NCI-H187 treated with DMSO at 0.1 percent for 48 hours (cell line): Measurements from ENCODE around the gene SCAI.
"Not testable (repeated sequence)": the region's sequence is repeated elsewhere in the genome, so short reads cannot be mapped to it uniquely, and the experiment has no call there.

ENCODE experiments used
- DNase-seq: peaks from one replicate; lab custom pipeline; 2025; lab: John Stamatoyannopoulos, UW

SCAI gene

DNA sequence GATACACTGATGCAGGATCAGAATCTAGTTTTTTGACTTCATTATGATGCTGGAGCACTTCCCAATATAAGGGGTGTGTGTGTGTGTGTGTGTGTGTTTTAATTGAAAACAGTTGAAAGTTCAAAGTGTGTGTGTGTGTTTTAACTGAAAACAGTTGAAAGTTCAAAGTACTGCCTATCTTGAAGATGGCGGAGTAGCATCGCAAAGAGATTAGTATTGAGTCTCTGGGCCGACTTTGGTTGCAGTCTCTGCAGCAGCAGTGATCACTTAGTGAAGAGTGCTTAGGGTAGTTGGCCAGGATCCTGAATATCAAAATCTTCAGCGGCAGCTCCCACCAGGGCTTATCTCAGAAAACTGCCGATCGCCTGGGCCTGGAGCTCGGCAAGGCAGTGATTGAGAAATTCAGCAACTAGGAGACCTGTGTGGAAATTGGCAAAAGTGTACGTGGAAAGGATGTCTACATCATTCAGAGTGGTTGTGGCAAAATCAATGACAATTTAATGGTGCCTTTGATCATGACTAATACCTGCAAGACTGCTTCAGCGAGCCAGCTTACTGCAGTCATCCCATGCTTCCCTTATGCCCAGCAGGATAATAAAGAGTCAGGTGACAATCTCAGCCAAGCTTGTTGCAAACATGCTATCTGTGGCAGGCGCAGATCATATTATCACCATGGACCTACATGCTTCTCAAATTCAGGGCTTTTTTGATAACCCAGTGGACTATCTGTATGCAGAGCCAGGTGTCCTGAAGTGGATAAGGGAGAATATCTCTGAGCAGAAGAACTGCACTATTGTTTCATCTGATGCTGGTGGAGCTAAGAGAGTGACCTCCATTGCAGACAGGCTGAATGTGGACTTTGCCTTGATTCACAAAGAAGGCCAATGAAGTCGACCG lies 7.3 kb upstream of the SCAI start:
- no peak for DNase-seq

- no peak for DNase-seq
These were observed 4.1 kb upstream of the SCAI start for GRCh38 chr9:125147401-125147951.

- DNase-seq, result no peak
These were observed 2.9 kb upstream of the SCAI start for GRCh38 chr9:125146247-125146646.

DNA sequence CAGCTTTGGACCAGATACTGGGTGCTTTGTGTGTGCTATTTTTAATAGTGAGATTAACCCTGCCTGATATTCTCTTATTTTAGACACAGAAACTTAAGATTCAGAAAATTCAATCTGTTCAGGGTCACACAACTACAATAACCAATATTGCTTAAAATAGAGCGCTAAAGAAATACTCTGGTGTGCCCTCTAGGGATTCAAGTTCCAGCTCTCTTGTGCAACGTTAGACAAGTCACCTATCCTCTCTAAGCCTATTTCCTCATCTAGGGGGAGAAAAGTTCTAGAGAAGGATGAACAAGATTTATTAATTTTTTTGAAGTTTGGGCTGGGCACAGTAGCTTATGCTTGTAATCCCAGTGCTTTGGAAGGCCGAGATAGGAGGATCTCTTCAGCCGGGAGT lies 2.1 kb upstream of the SCAI start:
- no peak for DNase-seq

DNA sequence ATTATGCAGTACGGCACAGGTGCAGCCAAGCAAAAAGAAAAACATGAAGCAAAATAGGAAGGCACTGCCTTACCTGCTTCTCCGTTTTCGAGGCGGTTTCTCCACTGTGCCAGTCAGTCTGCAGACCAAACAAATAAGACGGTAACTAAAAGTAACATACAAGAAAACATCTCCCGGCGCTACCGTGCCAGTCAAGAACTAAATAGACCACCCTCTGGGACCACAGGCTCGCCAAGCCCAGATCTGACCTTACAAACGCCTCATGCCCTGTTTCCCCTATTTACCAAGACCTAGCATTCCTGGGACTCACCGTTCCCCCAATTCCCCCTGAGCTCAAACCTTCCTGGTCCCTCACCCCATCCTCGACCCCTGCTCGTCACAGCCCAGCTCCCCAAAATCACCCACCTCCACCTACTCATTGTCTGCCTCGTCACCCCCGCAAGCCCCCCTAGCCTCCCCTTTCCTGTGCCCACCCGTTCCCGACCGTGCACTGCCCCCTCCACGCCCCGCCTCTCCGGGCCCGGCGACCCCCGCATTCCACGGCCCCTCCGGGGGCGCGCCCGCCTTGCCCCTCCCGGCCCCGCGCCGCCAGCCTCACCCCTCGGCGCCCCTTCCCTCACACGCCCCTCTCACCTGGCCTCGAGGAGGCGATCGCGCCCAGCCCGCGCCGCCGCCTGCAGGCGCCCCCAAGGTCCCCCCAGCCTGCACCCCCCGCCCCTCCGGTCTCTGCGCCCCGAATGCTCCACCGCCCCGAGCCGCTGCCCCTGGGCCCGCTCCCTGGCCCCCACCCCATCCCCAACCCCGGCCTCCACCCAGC lies 560 bp downstream of the SCAI start:
- DNase-seq, result no peak

DNA sequence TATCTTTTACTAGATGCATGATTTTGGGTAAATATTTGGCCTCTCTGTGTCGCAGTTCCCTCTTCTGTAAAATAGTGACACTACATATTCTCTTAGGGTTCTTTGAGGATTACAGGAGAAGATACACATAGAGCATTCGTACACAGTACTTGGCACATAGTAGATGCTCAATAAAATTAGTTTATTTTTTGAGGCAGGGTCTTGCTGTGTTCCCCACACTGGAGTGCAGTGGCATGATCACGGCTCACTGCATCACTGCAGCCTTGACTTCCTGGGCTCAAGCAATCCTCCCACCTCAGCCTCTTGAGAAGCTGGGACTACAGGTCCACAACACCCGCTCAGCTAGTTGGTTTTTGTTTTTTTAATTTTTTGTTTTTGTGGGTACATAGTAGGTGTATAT lies 1.6 kb downstream of the SCAI start:
- DNase-seq, result no peak

GRCh38 chr9:125141251-125141650 lies 2.1 kb downstream of the SCAI start:
- DNase-seq, result no peak

DNA sequence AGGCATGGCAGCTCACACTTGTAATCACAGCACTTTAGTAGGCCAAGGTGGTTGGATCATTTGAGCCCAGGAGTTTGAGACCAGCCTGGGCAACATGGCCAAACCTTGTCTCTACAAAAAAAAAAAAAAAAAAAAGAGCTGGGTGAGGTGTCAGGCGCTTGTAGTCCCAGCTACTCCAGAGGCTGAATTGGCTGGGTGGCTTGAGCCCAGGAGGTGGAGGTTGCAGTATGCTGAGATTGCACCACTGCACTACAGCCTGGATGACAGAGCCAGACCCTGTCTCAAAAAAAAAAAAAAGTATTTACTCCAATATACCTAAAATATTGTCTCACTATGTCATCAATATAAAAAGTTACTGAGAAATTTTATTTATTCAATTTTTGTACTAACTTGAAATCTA lies 2.8 kb downstream of the SCAI start:
- no peak for DNase-seq

- no peak for DNase-seq
These were observed 6.1 kb downstream of the SCAI start for GRCh38 chr9:125137200-125137599.

DNA sequence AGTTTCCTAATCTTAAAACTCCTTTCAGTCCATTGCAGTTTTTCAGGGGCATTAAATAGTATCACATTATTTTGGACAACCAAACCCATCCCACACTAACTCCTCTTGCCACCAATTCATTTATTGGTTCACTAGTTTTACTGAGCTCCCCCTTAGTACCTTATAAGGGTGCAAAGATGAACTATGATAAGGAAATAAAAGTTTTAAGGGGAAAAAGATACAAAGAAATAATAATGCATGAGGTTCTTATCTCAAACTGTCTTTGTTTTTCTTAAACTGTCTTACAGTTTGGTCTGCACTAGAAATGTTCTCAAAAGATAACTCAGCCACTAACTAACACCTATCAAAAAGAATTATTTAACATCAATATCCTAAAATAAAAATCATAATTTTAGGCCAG lies 8.4 kb downstream of the SCAI start:
- no peak for DNase-seq

DNA sequence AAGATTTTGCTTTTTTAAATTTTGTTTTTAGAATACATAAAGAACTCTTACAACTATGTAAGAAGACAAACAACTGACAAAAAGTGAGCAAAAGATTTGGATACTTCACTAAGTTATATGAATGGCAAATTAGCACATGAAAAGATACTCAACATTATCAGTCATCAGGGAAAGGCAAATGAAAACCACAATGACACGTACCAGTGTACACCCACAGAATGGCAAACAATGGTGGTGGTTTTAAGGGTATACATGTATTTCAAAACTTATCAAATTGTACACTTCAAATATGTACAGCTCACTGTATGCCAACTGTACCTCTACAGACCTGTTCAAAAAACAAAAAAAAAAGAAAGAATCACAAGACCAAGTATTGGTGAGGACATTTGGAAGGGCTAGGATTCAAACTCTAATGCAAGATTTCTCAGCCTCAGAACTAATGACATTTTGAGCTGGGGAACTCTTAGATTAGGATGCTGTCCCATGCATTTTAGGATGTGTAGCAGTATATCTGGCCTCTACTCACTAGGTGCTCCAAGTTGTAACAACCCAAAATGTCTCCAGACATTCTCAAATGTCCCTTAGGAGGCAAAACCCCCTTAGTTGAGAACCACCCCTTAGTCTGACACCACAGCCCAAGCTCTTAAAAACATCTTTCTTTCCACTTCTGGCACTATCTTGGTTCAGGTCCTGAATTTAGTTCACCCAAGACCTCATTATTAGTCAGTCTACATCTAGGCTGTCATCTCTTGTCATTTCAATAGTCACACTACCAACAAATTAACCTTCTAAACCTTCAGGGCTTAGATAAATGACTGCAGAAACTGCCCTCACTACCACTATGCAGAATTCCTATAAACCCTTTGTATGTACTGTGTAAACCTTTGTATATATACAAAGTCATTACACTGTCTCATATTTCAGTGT lies 9.7 kb downstream of the SCAI start:
- no peak for DNase-seq

DNA sequence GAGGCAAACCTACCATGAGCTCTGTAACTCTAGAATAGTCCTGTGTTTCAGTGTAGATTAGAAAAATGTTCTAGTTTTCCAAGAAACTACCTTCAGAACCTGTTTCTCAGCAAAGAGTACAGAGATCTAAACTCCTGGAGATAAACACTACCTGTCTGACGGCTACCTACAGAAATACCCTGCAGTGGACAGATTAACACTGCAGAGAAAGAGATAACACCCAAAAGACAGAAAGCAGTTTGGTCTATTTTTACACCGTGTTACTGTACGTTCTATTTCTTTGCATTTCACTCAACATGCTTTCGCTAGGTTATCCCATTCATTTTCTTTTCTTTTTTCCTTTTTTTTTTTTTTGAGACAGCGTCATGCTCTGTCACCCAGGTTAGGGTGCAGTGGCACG lies 11.6 kb downstream of the SCAI start:
- no peak for DNase-seq

DNA sequence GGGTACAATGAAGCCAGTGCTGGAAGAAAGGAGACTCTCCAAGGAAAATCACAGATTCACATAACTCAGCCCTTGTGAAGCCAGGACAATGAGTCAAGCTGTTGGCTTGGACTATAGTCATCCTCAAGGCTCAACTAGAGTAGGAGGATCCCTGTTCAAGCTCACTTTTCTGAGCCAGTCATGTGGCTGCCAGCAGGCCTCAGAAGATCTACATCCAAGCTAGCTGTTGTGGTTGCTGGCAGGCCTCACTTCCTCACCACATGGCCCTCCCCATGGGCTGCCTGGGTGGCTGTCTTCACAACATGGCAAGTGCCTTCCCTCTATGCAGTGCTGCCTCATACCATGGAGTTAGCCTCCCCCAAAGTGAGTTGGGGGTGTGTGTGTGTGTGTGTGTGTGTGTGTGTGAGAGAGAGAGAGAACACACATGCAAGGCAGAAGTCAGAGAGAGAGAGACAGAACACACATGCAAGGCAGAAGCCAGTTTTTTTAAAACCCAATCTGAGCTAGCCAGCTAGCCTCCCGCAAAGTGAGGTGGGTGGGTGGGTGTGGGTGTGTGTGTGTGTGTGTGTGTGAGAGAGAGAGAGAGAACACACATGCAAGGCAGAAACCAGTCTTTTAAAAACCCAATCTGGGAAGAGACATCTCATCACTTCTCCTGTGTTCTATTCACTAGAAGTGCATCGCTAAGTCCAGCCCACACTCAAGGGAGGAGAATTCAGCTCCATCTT lies 17.1 kb downstream of the SCAI start:
- no peak for DNase-seq

DNA sequence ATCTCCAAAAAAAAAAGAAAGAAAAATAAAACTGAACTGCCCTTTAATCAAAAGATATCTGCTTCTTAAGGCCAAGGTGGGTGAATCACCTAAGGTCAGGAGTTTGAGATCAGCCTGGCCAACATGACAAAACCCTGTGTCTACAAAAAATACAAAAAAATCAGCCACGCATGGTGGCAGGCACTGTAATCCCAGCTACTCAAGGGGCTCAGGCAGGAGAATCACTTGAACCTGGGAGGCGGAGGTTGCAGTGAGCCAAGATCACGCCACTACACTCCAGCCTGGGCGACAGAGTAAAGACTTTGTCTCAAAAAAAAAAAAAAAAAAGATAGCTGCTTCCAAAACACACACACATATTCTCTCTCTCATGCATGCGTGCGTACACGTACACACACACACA lies 17.8 kb downstream of the SCAI start:
- DNase-seq, result no peak

DNA sequence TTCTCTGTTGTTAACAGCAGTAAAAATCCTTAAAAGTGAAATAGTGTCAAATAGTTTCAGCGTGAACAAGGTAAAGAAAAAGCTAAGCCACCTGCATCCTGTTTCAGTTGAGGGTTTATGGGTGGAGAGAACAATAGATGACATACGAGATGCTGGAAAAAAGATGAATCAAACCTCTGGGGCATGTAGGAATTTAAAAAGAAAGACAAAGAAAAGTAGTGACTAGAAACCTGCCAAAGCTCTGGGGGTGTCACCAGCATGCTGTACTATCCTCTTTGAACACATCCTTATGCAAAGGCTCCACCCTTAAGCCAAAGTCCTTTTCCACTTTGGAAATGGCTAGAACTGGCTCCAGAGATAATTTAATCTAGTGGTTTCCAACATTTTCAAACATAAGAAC lies 22.2 kb downstream of the SCAI start:
- DNase-seq, result no peak

GRCh38 chr9:125119643-125120286 lies 23.6 kb downstream of the SCAI start:
- no peak for DNase-seq

GRCh38 chr9:125118696-125119095 lies 24.6 kb downstream of the SCAI start:
- not testable (repeated sequence) for DNase-seq

DNA sequence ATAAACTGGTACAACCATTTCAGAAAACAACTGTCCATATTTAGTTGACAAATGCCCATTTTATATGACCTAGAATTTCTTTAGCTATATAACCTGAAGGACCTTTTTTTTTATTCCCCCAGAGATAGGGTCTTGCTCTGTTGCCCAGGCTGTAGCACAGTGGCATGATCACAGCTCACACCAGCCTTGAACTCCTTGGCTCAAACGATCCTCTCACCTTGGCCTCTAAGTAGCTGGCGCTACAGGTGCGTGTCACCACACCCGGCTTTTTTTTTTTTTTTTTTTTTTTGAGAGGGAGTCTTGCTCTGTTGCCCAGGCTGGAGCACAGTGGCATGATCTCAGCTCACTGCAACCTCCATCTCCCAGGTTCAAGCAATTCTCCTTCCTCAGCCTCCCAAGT lies 28.8 kb downstream of the SCAI start:
- not testable (repeated sequence) for DNase-seq

DNA sequence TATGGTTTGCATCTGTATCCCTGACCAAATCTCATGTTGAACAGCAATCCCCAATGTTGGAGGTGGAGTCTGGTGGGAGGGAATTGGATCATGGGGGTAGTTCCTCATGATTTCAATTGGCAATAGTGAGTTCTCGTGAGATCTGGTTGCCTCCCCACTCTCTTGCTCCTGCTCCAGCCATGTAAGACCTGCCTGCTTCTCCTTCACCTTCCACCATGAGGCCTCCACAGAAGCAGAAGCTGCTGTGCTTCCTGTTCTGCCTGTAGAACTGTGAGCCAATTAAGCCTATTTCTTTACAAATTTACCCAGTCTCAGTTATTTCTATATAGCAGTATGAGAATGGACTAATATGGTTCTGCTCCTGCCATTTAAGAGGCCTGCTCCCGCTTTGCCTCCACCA lies 32.9 kb downstream of the SCAI start:
- no peak for DNase-seq

- DNase-seq, result not testable (repeated sequence)
These were observed 34.8 kb downstream of the SCAI start for GRCh38 chr9:125108541-125108940.
